ENCODE measurements around the gene CTSC.
"Not testable (repeated sequence)": the region's sequence is repeated elsewhere in the genome, so short reads cannot be mapped to it uniquely, and the experiment has no call there.

Gene CTSC

DNA sequence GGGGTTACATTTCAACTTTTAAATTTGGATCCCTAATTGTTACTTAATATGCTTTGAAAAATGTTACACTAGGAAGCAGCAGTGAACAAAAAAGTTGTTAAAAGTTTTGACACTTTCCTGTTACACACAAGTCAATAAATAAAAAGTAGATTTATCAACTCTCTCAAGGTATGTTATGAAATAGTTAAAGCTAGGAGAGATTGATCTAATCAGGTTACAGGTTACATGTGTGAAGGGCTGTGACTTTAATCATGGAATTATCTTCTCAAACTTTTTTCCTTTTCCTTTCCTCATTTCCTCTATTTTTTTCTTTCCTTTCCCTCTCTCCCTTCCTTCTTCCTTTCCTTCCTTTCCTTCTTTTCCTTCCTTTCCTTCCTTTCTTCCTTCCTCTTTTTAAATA lies 85.3 kb downstream of the CTSC start:
- no peaks in the 10 kb centered on the region for H3K36me3 Mint-ChIP-seq (ENCODE audit: low read depth)
- H3K27me3 Mint-ChIP-seq, result no peaks in the 10 kb centered on the region
- DNase-seq, result no peak
- no peak overlapping the region for H3K4me3 Mint-ChIP-seq
- peaks cover 4% of the 10 kb centered on the region for H3K4me1 Mint-ChIP-seq (ENCODE audit: low read depth)
- no peak overlapping the region for H3K27ac Mint-ChIP-seq
- peaks cover 12% of the 10 kb centered on the region for H3K9me3 Mint-ChIP-seq

DNA sequence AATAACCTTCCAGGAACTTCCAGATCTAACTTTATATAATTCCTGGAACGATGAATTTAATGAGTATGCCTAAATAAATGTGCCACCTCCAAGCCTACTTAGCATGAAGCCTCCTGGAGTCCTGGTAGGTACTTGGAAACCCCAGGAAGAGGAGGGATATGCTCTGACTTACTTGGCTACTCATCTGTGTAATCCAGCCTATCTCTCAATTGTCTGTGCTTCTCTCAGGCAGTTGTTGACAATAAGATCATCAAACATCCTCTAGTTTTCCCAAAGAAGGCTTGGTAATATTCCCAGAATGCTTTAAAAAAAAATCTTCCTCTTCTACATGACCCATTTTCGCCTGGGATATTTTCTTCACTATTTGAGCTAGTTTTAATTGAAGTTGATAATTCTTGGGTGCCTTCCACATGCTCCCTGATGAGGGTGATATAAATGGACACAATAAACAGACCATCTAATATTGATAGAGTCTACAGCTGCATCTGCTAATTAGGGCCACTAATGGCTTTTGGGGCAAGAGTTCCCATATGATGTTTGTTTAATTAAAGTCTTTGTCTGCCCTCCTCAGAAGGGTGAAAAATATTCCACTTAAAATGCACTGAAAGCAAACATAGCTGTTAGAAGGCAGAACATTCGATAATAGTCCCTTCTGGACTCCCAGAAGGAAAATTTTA lies 86.8 kb downstream of the CTSC start:
- Mint-ChIP-seq H3K4me3 (no peak overlapping the region), H3K27ac (no peak overlapping the region), H3K36me3 (ENCODE audit: low read depth) (peaks cover 1% of the 10 kb centered on the region), H3K9me3 (peaks cover 10% of the 10 kb centered on the region), H3K4me1 (ENCODE audit: low read depth) (peaks cover 4% of the 10 kb centered on the region), H3K27me3 (no peaks in the 10 kb centered on the region)
- no peak for DNase-seq

DNA sequence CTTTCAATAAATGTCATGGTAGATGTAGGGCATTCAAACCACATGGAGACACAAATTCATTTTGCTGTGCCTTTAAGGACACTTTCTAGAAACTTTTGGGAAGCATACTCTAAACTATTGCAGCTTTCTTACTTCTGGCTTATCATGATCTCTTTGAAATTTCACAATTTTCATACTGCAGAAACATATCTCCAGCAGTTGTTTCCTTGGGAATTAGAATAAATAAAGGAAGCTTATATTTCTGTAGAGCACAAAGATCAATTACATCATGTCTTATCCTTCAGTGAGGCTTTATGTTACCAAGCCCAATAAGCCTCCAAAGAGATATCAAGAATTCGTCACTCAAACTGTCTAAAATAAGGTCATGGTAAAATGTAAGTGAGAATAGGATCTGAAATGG lies 87.8 kb downstream of the CTSC start:
- H3K27ac Mint-ChIP-seq, result no peak overlapping the region
- no peak overlapping the region for H3K4me3 Mint-ChIP-seq
- H3K27me3 Mint-ChIP-seq, result no peaks in the 10 kb centered on the region
- peaks cover 4% of the 10 kb centered on the region for H3K9me3 Mint-ChIP-seq
- H3K36me3 Mint-ChIP-seq (ENCODE audit: low read depth), result peaks cover 2% of the 10 kb centered on the region
- H3K4me1 Mint-ChIP-seq (ENCODE audit: low read depth), result no peaks in the 10 kb centered on the region
- DNase-seq, result no peak

DNA sequence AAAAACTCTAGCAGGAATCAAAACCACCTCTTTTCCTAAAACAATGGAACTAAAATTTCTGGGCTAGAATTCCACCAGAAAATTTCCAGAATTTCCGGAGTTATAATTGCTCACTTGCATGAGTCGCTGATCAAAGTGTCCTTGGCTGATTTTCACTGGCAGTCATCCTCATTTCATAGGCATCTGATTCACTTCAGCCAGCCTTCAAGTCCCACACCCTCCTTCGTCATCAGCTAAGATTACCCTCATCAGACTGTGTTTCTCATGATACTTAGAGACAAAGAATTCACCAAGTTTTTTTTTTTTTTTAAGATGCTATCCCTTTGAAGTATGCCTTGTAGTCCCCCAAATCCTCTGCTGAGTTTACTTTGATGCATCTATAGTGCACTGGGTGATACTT lies 90.8 kb downstream of the CTSC start:
- H3K4me3 Mint-ChIP-seq, result no peak overlapping the region
- peaks cover 10% of the 10 kb centered on the region for H3K36me3 Mint-ChIP-seq (ENCODE audit: low read depth)
- H3K27ac Mint-ChIP-seq, result no peak overlapping the region
- H3K9me3 Mint-ChIP-seq, result peaks cover 6% of the 10 kb centered on the region
- H3K27me3 Mint-ChIP-seq, result no peaks in the 10 kb centered on the region
- DNase-seq, result no peak
- H3K4me1 Mint-ChIP-seq (ENCODE audit: low read depth), result no peaks in the 10 kb centered on the region

DNA sequence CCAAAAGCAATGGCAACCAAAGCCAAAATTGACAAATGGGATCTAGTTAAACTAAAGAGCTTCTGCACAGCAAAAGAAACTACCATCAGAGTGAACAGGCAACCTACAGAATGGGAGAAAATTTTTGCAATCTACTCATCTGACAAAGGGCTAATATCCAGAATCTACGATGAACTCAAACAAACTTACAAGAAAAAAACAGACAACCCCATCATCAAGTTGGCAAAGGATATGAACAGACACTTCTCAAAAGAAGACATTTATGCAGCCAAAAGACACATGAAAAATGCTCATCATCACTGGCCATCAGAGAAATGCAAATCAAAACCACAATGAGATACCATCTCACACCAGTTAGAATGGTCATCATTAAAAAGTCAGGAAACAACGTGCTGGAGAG lies 92.0 kb downstream of the CTSC start:
- DNase-seq; H3K4me3 Mint-ChIP-seq; H3K9me3 Mint-ChIP-seq; H3K4me1 Mint-ChIP-seq (ENCODE audit: low read depth); H3K27me3 Mint-ChIP-seq; H3K27ac Mint-ChIP-seq: not testable (repeated sequence)
- peaks cover 12% of the 10 kb centered on the region for H3K36me3 Mint-ChIP-seq (ENCODE audit: low read depth)

Data from activated T-cell treated with anti-CD3 and anti-CD28 coated beads, Interleukin-2, amount 50 U/mL, for 24 hours (primary cell).